ENCODE measurements around the gene VSTM2L.

GRCh38 chr20:37947943-37948342 is 45.0 kb downstream of the VSTM2L start:
- TF ChIP-seq POLR2AphosphoS5 (IDR thresholded peaks at IDR 0.05; ENCODE audit: low read depth, low read length) (no peak), SIN3A (IDR thresholded peaks at IDR 0.05; ENCODE audit: borderline replicate concordance, insufficient read depth, low read length) (no peak), TAF1 (IDR thresholded peaks at IDR 0.05; ENCODE audit: borderline replicate concordance, insufficient read depth, low read length) (no peak), REST (IDR thresholded peaks at IDR 0.05; ENCODE audit: insufficient read depth in 1 of 2, low read depth in 2 of 2, low read length in 2 of 2) (no peak), FOXP2 (optimal IDR thresholded peaks at IDR 0.05; ENCODE audit: borderline replicate concordance, extremely low read depth, extremely low read length, insufficient read depth) (no peak)
